ENCODE results near the gene NEK8. TPM values are rescaled to one million over a fixed set of nuclear protein-coding genes. Genes with fewer than 3 reads are reported as not detected.

NEK8 gene
- 9.4 and 13.8 TPM in 2 replicates for total RNA-seq (2014; rRNA removed; shearing (Covaris generic); ENCODE audit: low replicate concordance)

DNA sequence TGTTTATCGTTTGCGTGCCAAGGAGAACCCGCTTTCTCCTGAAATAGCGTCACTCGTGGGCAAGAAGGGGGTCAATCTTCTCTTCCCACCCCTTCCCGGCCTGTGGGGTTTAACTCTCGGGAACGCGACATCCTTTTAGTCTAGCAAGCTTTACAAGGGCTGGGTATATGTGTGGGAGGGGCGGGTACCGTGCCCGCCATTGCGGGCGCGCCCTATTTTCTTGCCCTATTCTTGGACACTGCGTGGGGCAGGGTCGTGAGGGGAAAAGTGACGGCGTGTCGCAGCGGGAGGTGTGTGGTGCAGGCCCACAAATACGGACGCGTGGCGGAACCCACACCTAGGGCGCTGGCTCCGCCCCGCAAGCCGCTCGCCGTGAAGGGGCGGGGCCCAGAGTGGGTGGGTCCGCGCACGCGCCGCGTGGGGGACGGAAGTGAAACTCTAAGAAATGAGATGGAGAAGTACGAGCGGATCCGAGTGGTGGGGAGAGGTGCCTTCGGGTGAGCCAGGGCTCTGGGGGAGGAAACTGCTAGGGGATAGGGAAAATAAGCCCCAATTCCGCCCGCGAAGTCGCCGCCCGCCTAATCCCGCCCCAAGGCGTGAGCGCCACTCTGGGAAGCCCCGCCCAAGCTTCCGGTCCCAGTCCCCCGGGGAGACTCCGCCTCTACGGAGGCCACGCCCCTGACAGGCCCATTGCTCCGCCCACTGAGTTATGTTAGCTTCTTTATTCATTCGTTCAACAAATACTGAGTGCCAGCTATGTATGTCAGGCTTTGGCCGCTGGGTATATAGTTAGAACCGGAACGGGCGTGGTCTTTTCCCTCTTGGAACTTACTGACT lies at the start of gene NEK8:
Gene NEK8, plus strand, starts transcription at position 425 of the 837 bp plus-strand sequence. Its CDS starts 26 bp downstream, at position 451.
- Histone ChIP-seq H2AFZ (ENCODE audit: low read length) (peak within 1 kb of the TSS; percentile 90), H3K4me1 (ENCODE audit: low read length) (peaks cover 41% of the 10 kb centered on the region), H3K27ac (ENCODE audit: low read length) (peak within 1 kb of the TSS; percentile 85), H3K9ac (ENCODE audit: low read length) (peak within 1 kb of the TSS; percentile 77), H3K36me3 (ENCODE audit: insufficient read depth, low read length) (peaks cover 4% of the 10 kb centered on the region; the same call in 1 of the 2 replicates), H4K20me1 (ENCODE audit: insufficient read depth, low read depth, low read length) (0 out of 2 replicates have a peak, but pooled peaks cover under 1% of the 10 kb centered on the region), H3K4me3 (ENCODE audit: low read length) (peak within 1 kb of the TSS; percentile 81), H3K79me2 (ENCODE audit: low read length) (no peaks in the 10 kb centered on the region), H3K9me3 (ENCODE audit: low read length) (no peaks in the 10 kb centered on the region), H3K9me2 (replicated peaks; ENCODE audit: insufficient read depth, low read length) (no peaks in the 10 kb centered on the region), H3K4me2 (ENCODE audit: low read depth, low read length, poor library complexity, severe bottlenecking) (peak within 1 kb of the TSS; percentile 94), H3K27me3 (ENCODE audit: low read length) (no peaks in the 10 kb centered on the region)
- peak; percentile 97 for DNase-seq

DNA sequence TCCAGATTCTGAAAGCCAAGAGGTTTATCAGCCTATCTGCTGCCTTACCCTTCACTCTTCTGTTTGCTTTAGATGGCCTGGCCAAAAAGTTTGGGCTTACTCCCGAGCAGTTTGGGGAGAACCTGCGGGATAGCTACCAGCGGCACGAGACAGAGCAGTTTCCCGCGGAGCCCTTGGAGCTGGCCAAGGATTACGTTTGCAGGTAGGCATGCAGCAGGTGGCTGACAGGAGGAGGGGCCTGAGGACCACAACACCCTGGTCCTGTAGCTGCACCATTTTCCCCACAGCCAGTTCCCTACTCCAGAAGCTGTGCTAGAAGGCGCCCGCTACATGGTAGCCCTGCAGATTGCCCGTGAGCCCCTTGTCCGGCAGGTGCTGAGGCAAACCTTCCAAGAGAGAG lies 45.9 kb upstream of the NEK8 start:
- peaks cover 70% of the 10 kb centered on the region for H3K36me3 ChIP-seq (ENCODE audit: insufficient read depth, low read length)
- no peak overlapping the region for H3K27ac ChIP-seq (ENCODE audit: low read length)
- no peaks in the 10 kb centered on the region for H3K4me1 ChIP-seq (ENCODE audit: low read length)
- no peaks in the 10 kb centered on the region for H4K20me1 ChIP-seq (ENCODE audit: insufficient read depth, low read depth, low read length)
- H3K4me2 ChIP-seq (ENCODE audit: low read depth, low read length, poor library complexity, severe bottlenecking), result no peak overlapping the region
- no peak overlapping the region for H3K4me3 ChIP-seq (ENCODE audit: low read length)
- H3K9ac ChIP-seq (ENCODE audit: low read length), result no peak overlapping the region
- H2AFZ ChIP-seq (ENCODE audit: low read length), result no peak overlapping the region
- H3K27me3 ChIP-seq (ENCODE audit: low read length), result no peaks in the 10 kb centered on the region
- H3K9me3 ChIP-seq (ENCODE audit: low read length), result no peaks in the 10 kb centered on the region
- DNase-seq, result no peak
- no peaks in the 10 kb centered on the region for H3K9me2 ChIP-seq (replicated peaks; ENCODE audit: insufficient read depth, low read length)
- no peaks in the 10 kb centered on the region for H3K79me2 ChIP-seq (ENCODE audit: low read length)

GRCh38 chr17:28684963-28685362 lies 43.6 kb upstream of the NEK8 start:
- Histone ChIP-seq H3K9me3 (ENCODE audit: low read length) (no peaks in the 10 kb centered on the region), H3K9me2 (replicated peaks; ENCODE audit: insufficient read depth, low read length) (no peaks in the 10 kb centered on the region), H2AFZ (ENCODE audit: low read length) (no peak overlapping the region), H3K79me2 (ENCODE audit: low read length) (no peaks in the 10 kb centered on the region; the same call in 1 of the 2 replicates), H3K4me3 (ENCODE audit: low read length) (no peak overlapping the region), H3K9ac (ENCODE audit: low read length) (no peak overlapping the region), H4K20me1 (ENCODE audit: insufficient read depth, low read depth, low read length) (0 out of 2 replicates have a peak, but pooled peaks cover 7% of the 10 kb centered on the region), H3K4me2 (ENCODE audit: low read depth, low read length, poor library complexity, severe bottlenecking) (no peak overlapping the region), H3K4me1 (ENCODE audit: low read length) (no peaks in the 10 kb centered on the region), H3K27me3 (ENCODE audit: low read length) (no peaks in the 10 kb centered on the region), H3K36me3 (ENCODE audit: insufficient read depth, low read length) (peaks cover 79% of the 10 kb centered on the region), H3K27ac (ENCODE audit: low read length) (no peak overlapping the region)
- no peak for DNase-seq

GRCh38 chr17:28685366-28685765 lies 43.2 kb upstream of the NEK8 start:
- Histone ChIP-seq H2AFZ (ENCODE audit: low read length) (no peak overlapping the region), H3K9me3 (ENCODE audit: low read length) (no peaks in the 10 kb centered on the region), H3K4me2 (ENCODE audit: low read depth, low read length, poor library complexity, severe bottlenecking) (no peak overlapping the region), H3K4me3 (ENCODE audit: low read length) (no peak overlapping the region), H3K9me2 (replicated peaks; ENCODE audit: insufficient read depth, low read length) (no peaks in the 10 kb centered on the region), H3K27ac (ENCODE audit: low read length) (no peak overlapping the region), H4K20me1 (ENCODE audit: insufficient read depth, low read depth, low read length) (0 out of 2 replicates have a peak, but pooled peaks cover 7% of the 10 kb centered on the region), H3K4me1 (ENCODE audit: low read length) (no peaks in the 10 kb centered on the region), H3K36me3 (ENCODE audit: insufficient read depth, low read length) (peaks cover 83% of the 10 kb centered on the region), H3K79me2 (ENCODE audit: low read length) (no peaks in the 10 kb centered on the region; the same call in 1 of the 2 replicates), H3K9ac (ENCODE audit: low read length) (no peak overlapping the region), H3K27me3 (ENCODE audit: low read length) (no peaks in the 10 kb centered on the region)
- no peak for DNase-seq

DNA sequence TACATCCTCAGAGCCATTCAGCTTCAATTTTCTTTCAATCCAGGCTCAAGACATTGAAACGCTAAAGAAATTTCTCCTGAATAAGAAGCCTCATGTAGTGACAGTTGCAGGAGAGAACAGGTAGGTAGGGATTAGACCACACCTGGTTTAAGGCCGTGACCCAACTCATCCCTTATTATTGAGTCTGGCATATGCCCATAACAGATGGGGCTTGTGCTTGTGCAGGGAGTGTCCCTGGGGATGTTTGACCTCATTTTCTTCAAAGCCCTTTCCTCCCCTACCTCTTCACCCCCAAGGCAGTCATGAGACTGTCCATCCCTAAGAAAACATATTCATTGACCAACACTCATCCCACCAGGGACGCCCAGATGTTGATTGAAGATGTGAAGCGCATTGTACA lies 42.3 kb upstream of the NEK8 start:
- H3K4me2 ChIP-seq (ENCODE audit: low read depth, low read length, poor library complexity, severe bottlenecking), result no peak overlapping the region
- no peak for DNase-seq
- no peak overlapping the region for H3K27ac ChIP-seq (ENCODE audit: low read length)
- no peaks in the 10 kb centered on the region for H3K4me1 ChIP-seq (ENCODE audit: low read length)
- no peak overlapping the region for H2AFZ ChIP-seq (ENCODE audit: low read length)
- 0 out of 2 replicates have a peak, but pooled peaks cover 7% of the 10 kb centered on the region for H4K20me1 ChIP-seq (ENCODE audit: insufficient read depth, low read depth, low read length)
- no peaks in the 10 kb centered on the region for H3K9me2 ChIP-seq (replicated peaks; ENCODE audit: insufficient read depth, low read length)
- no peak overlapping the region for H3K4me3 ChIP-seq (ENCODE audit: low read length)
- no peak overlapping the region for H3K9ac ChIP-seq (ENCODE audit: low read length)
- no peaks in the 10 kb centered on the region; the same call in 1 of the 2 replicates for H3K79me2 ChIP-seq (ENCODE audit: low read length)
- H3K9me3 ChIP-seq (ENCODE audit: low read length), result no peaks in the 10 kb centered on the region
- no peaks in the 10 kb centered on the region for H3K27me3 ChIP-seq (ENCODE audit: low read length)
- H3K36me3 ChIP-seq (ENCODE audit: insufficient read depth, low read length), result peaks cover 83% of the 10 kb centered on the region

DNA sequence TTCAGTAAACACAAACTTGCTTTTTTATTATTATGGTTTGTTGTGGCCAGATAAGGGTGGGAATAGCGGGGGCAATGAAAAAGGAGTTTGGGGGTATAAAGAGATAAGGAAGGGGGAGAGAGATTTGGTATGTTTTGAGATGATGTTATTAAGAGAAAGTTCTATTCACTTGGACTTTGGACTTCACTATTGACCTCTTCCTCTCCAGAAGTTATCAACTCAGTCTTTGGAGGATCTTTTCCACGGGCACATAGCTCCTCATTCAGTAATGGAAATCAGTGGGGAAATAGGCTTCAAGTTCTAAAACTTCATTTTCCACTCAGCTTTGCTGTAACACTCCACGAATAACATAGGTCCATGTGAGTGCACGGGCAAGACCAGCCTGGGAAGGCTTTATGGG lies 40.1 kb upstream of the NEK8 start:
- Histone ChIP-seq H3K4me3 (ENCODE audit: low read length) (no peak overlapping the region), H3K4me1 (ENCODE audit: low read length) (no peaks in the 10 kb centered on the region), H3K9ac (ENCODE audit: low read length) (no peak overlapping the region), H3K9me2 (replicated peaks; ENCODE audit: insufficient read depth, low read length) (no peaks in the 10 kb centered on the region), H4K20me1 (ENCODE audit: insufficient read depth, low read depth, low read length) (0 out of 2 replicates have a peak, but pooled peaks cover 7% of the 10 kb centered on the region), H3K79me2 (ENCODE audit: low read length) (no peaks in the 10 kb centered on the region; the same call in 1 of the 2 replicates), H3K9me3 (ENCODE audit: low read length) (no peaks in the 10 kb centered on the region), H3K27ac (ENCODE audit: low read length) (no peak overlapping the region), H3K36me3 (ENCODE audit: insufficient read depth, low read length) (peaks cover 64% of the 10 kb centered on the region), H3K4me2 (ENCODE audit: low read depth, low read length, poor library complexity, severe bottlenecking) (no peak overlapping the region), H2AFZ (ENCODE audit: low read length) (no peak overlapping the region), H3K27me3 (ENCODE audit: low read length) (no peaks in the 10 kb centered on the region)
- no peak for DNase-seq

DNA sequence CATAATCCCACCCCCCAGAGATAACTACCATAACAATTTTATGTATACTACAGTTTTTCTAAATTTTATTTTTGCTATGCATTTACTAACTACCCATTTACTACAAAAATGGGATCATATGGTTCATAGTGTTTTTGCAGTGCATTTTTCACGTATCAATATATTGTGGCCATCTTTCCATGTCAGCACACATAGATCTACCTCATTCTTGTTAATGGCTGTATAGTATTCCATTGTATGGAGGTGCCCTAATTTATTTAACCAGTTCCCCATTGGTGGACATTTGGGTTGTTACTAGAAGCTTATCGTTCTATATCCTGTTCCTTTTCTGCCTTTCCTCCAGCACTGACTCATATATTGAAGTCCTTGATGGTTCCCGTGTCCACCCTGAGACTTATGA lies 39.6 kb upstream of the NEK8 start:
- 0 out of 2 replicates have a peak, but pooled peaks cover 7% of the 10 kb centered on the region for H4K20me1 ChIP-seq (ENCODE audit: insufficient read depth, low read depth, low read length)
- H3K4me1 ChIP-seq (ENCODE audit: low read length), result no peaks in the 10 kb centered on the region
- DNase-seq, result no peak
- no peaks in the 10 kb centered on the region for H3K9me2 ChIP-seq (replicated peaks; ENCODE audit: insufficient read depth, low read length)
- H3K9me3 ChIP-seq (ENCODE audit: low read length), result no peaks in the 10 kb centered on the region
- H3K36me3 ChIP-seq (ENCODE audit: insufficient read depth, low read length), result peaks cover 67% of the 10 kb centered on the region
- H3K9ac ChIP-seq (ENCODE audit: low read length), result no peak overlapping the region
- H3K4me3 ChIP-seq (ENCODE audit: low read length), result no peak overlapping the region
- H3K27ac ChIP-seq (ENCODE audit: low read length), result no peak overlapping the region
- H2AFZ ChIP-seq (ENCODE audit: low read length), result no peak overlapping the region
- H3K4me2 ChIP-seq (ENCODE audit: low read depth, low read length, poor library complexity, severe bottlenecking), result no peak overlapping the region
- H3K79me2 ChIP-seq (ENCODE audit: low read length), result no peaks in the 10 kb centered on the region; the same call in 1 of the 2 replicates
- H3K27me3 ChIP-seq (ENCODE audit: low read length), result no peaks in the 10 kb centered on the region

- H3K9me2 ChIP-seq (replicated peaks; ENCODE audit: insufficient read depth, low read length), result no peaks in the 10 kb centered on the region
- H3K79me2 ChIP-seq (ENCODE audit: low read length), result no peaks in the 10 kb centered on the region; the same call in 1 of the 2 replicates
- no peaks in the 10 kb centered on the region for H3K4me1 ChIP-seq (ENCODE audit: low read length)
- 0 out of 2 replicates have a peak, but pooled peaks cover 13% of the 10 kb centered on the region for H4K20me1 ChIP-seq (ENCODE audit: insufficient read depth, low read depth, low read length)
- H3K9me3 ChIP-seq (ENCODE audit: low read length), result no peaks in the 10 kb centered on the region
- H3K27me3 ChIP-seq (ENCODE audit: low read length), result no peaks in the 10 kb centered on the region
- no peak overlapping the region for H2AFZ ChIP-seq (ENCODE audit: low read length)
- H3K4me2 ChIP-seq (ENCODE audit: low read depth, low read length, poor library complexity, severe bottlenecking), result no peak overlapping the region
- no peak overlapping the region for H3K4me3 ChIP-seq (ENCODE audit: low read length)
- DNase-seq, result no peak
- H3K27ac ChIP-seq (ENCODE audit: low read length), result no peak overlapping the region
- H3K9ac ChIP-seq (ENCODE audit: low read length), result no peak overlapping the region
- H3K36me3 ChIP-seq (ENCODE audit: insufficient read depth, low read length), result peaks cover 58% of the 10 kb centered on the region
Measured at GRCh38 chr17:28693869-28694268, 34.7 kb upstream of the NEK8 start.

All from Karpas-422 (cell line).